Cardiac muscle cell (in vitro differentiated cells and primary cell): ENCODE results near the gene SLC7A8. TPM values are rescaled to one million over a fixed set of nuclear protein-coding genes. Genes with fewer than 3 reads are reported as not detected.

ENCODE experiments used
- DNase-seq, 2 donors: peaks; one replicate each; pipeline versions ENCODE4 v3.0.0 to v3.0.0-alpha.2; 2010 to 2017; ENCODE audit warnings: low read depth in 1 of 2, low spot score in 1 of 2
- H3K27ac ChIP-seq: fragments of 200-600 bp; sonication (generic); 2 replicates; pipeline ENCODE4 v1.5.1; 2016
- H3K27me3 ChIP-seq: fragments of 200-600 bp; sonication (generic); 2 replicates; pipeline ENCODE4 v1.6.0; 2016; ENCODE audit warnings: control low read depth
- H3K36me3 ChIP-seq: fragments of 200-600 bp; sonication (generic); 2 replicates; pipeline ENCODE4 v1.5.1; 2016; ENCODE audit warnings: control low read depth
- H3K4me1 ChIP-seq: fragments of 200-600 bp; sonication (generic); 2 replicates; pipeline ENCODE4 v1.8.1; 2017; ENCODE audit warnings: low read depth, mild to moderate bottlenecking, mixed run types
- H3K4me3 ChIP-seq: fragments of 200-600 bp; sonication (generic); 2 replicates; pipeline ENCODE4 v1.5.1; 2016; ENCODE audit warnings: mild to moderate bottlenecking
- H3K9me3 ChIP-seq: fragments of 200-600 bp; sonication (generic); 2 replicates; pipeline ENCODE4 v1.5.1; 2017; ENCODE audit warnings: low read depth, mild to moderate bottlenecking, control low read depth
- CTCF ChIP-seq: IDR thresholded peaks from 2 replicates; pipeline ENCODE4 v1.5.1; 2012; ENCODE audit warnings: low read depth, mild to moderate bottlenecking, low read length
- polyA plus RNA-seq: library from polyadenylated mRNA; unstranded; fragments of >200 nt; fragmentation: Nextera tagmentation; extraction: Ambion mirVana; gene quantifications from 2 replicates; pipeline ENCODE4 v1.2.1, GENCODE V29; 2016
- total RNA-seq: library from RNA; depleted of rRNA; stranded (reverse); fragments of >200 nt; gene quantifications from 2 replicates; pipeline ENCODE4 v1.2.3, GENCODE V29; 2016

Gene SLC7A8
- total and polyA plus RNA-seq, 2 experiments from 2014 or later = 14.0 to 14.1 TPM

- TF ChIP-seq CTCF = no peak
- Histone ChIP-seq H3K4me1 (no peaks in the 10 kb centered on the region), H3K27ac (no peak overlapping the region), H3K36me3 (no peaks in the 10 kb centered on the region), H3K4me3 (no peak overlapping the region), H3K27me3 (no peaks in the 10 kb centered on the region), H3K9me3 (no peaks in the 10 kb centered on the region)
- DNase-seq = peak in 1 of 2 donors; percentile 68
These were observed 34.7 kb downstream of the SLC7A8 start for GRCh38 chr14:23148591-23149249.

GRCh38 chr14:23147676-23148075, 35.8 kb downstream of the SLC7A8 start:
- DNase-seq = peak in 1 of 2 donors; percentile 75
- H3K27me3 ChIP-seq = no peaks in the 10 kb centered on the region
- no peak for TF ChIP-seq CTCF
- H3K4me1 ChIP-seq = no peaks in the 10 kb centered on the region
- H3K27ac ChIP-seq = no peak overlapping the region
- no peaks in the 10 kb centered on the region for H3K36me3 ChIP-seq
- no peaks in the 10 kb centered on the region for H3K9me3 ChIP-seq
- H3K4me3 ChIP-seq = no peak overlapping the region

- DNase-seq = no peak
- Histone ChIP-seq H3K27ac (no peak overlapping the region), H3K9me3 (no peaks in the 10 kb centered on the region), H3K4me3 (no peak overlapping the region), H3K27me3 (no peaks in the 10 kb centered on the region), H3K36me3 (no peaks in the 10 kb centered on the region), H3K4me1 (peaks cover 3% of the 10 kb centered on the region)
- no peak for TF ChIP-seq CTCF
These were observed 36.5 kb downstream of the SLC7A8 start for GRCh38 chr14:23146980-23147379.

- no peak overlapping the region for H3K4me3 ChIP-seq
- peaks cover 4% of the 10 kb centered on the region for H3K4me1 ChIP-seq
- no peaks in the 10 kb centered on the region for H3K9me3 ChIP-seq
- H3K36me3 ChIP-seq = no peaks in the 10 kb centered on the region
- no peak overlapping the region for H3K27ac ChIP-seq
- no peaks in the 10 kb centered on the region for H3K27me3 ChIP-seq
- DNase-seq = no peak
- TF ChIP-seq CTCF = no peak
These were observed 37.0 kb downstream of the SLC7A8 start for GRCh38 chr14:23146351-23146910.

GRCh38 chr14:23145794-23146350, 37.6 kb downstream of the SLC7A8 start:
- Histone ChIP-seq H3K4me1 (peaks cover 4% of the 10 kb centered on the region), H3K36me3 (no peaks in the 10 kb centered on the region), H3K27ac (no peak overlapping the region), H3K4me3 (no peak overlapping the region), H3K27me3 (no peaks in the 10 kb centered on the region), H3K9me3 (no peaks in the 10 kb centered on the region)
- TF ChIP-seq CTCF = no peak
- peak in 1 of 2 donors; percentile 51 for DNase-seq
